Upper lobe of right lung (tissue), 1 donor: ENCODE results near the gene NDUFB10. TPM values are rescaled to one million over a fixed set of nuclear protein-coding genes. Genes with fewer than 3 reads are reported as not detected.

Experiments used
- ATAC-seq: fragments of 200-7000 bp; cut with Tn5 transposase; one replicate; pipeline ENCODE4 v1.9.1; 2020; ENCODE audit warnings: mild to moderate bottlenecking, moderate library complexity
- DNase-seq: peaks from one replicate; pipeline ENCODE4 v3.0.0-alpha.2; 2020
- H3K27ac ChIP-seq: fragments of 200-600 bp; one replicate; pipeline ENCODE4 v1.8.0; 2022
- H3K27me3 ChIP-seq: fragments of 200-600 bp; one replicate; pipeline ENCODE4 v1.8.0; 2022; ENCODE audit warnings: mild to moderate bottlenecking
- H3K36me3 ChIP-seq: fragments of 200-600 bp; one replicate; pipeline ENCODE4 v1.8.0; 2022
- H3K4me1 ChIP-seq: fragments of 200-600 bp; one replicate; pipeline ENCODE4 v1.8.0; 2022
- H3K4me3 ChIP-seq: fragments of 200-600 bp; one replicate; pipeline ENCODE4 v1.8.0; 2022; ENCODE audit warnings: mild to moderate bottlenecking
- H3K9me3 ChIP-seq: fragments of 200-600 bp; one replicate; pipeline ENCODE4 v1.8.0; 2022
- intact Hi-C: fragments of 100-400 bp; cut with DNase I; formaldehyde crosslinking; loops from one replicate; pipeline ENCODE4 v1.11.0; 2022
- total RNA-seq: library from RNA; stranded (reverse); fragmentation: NEBNext Ultra II Directional; extraction: Animal tissue kit (Norgen Biotek cat#: 25700); gene quantifications from one replicate; pipeline ENCODE4 v1.2.1, GENCODE V29; 2021
- TF ChIP-seq, protein P1 (sequence below): fragments of 200-600 bp; IDR thresholded peaks from one replicate; pipeline ENCODE4 v1.8.0; 2022; ENCODE audit warnings: antibody characterized with exemption
- donor health status: DM: no; HTN: yes; CAD: no; lungs with severe emphysema.

Gene NDUFB10
- total RNA-seq, 1 donor from 2014 or later, result 86.7 TPM

DNA sequence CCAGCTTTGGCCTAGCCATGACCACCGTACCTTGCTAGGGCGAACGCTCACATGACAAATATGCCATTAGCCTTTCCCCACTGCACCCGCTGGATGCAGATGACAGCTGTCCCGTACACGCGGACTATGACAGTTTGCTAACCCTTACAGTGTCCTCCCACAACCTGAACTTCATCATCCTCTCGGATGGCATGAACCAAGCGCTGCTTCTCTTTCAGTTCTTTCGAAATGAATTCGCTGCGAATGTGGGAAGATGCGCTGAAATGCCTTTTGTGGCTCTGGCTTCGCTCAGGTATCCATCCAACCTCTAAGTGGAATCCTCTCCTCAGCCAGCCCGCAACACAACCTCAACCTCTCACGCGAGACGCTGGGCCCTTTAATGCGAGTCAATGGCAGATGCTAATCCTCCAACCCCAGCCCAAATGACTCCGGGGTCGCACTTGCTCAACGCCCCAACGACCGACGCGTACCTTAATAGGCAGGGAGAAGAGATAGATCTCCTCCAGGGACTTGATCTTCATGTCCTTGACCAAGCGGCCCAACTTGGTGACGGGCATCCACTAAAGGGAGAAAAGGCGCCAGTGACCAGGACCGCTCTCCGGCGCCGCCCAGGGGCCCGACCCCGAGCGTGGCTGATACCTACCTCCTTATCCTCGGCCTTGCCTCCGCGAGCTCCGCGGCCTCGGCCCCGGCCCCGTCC, 4.6 kb downstream of the NDUFB10 start:
- Histone ChIP-seq H3K27ac (peak overlapping the region; percentile 98), H3K4me1 (peaks cover 26% of the 10 kb centered on the region), H3K9me3 (no peaks in the 10 kb centered on the region), H3K4me3 (peak overlapping the region; percentile 75), H3K36me3 (peaks cover 27% of the 10 kb centered on the region), H3K27me3 (no peaks in the 10 kb centered on the region)
- TF ChIP-seq, protein P1, sequence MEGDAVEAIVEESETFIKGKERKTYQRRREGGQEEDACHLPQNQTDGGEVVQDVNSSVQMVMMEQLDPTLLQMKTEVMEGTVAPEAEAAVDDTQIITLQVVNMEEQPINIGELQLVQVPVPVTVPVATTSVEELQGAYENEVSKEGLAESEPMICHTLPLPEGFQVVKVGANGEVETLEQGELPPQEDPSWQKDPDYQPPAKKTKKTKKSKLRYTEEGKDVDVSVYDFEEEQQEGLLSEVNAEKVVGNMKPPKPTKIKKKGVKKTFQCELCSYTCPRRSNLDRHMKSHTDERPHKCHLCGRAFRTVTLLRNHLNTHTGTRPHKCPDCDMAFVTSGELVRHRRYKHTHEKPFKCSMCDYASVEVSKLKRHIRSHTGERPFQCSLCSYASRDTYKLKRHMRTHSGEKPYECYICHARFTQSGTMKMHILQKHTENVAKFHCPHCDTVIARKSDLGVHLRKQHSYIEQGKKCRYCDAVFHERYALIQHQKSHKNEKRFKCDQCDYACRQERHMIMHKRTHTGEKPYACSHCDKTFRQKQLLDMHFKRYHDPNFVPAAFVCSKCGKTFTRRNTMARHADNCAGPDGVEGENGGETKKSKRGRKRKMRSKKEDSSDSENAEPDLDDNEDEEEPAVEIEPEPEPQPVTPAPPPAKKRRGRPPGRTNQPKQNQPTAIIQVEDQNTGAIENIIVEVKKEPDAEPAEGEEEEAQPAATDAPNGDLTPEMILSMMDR, result peak; percentile 8
- intact Hi-C loops, result no loop called here
- peak; percentile 0 for ATAC-seq
- DNase-seq, result no peak

DNA sequence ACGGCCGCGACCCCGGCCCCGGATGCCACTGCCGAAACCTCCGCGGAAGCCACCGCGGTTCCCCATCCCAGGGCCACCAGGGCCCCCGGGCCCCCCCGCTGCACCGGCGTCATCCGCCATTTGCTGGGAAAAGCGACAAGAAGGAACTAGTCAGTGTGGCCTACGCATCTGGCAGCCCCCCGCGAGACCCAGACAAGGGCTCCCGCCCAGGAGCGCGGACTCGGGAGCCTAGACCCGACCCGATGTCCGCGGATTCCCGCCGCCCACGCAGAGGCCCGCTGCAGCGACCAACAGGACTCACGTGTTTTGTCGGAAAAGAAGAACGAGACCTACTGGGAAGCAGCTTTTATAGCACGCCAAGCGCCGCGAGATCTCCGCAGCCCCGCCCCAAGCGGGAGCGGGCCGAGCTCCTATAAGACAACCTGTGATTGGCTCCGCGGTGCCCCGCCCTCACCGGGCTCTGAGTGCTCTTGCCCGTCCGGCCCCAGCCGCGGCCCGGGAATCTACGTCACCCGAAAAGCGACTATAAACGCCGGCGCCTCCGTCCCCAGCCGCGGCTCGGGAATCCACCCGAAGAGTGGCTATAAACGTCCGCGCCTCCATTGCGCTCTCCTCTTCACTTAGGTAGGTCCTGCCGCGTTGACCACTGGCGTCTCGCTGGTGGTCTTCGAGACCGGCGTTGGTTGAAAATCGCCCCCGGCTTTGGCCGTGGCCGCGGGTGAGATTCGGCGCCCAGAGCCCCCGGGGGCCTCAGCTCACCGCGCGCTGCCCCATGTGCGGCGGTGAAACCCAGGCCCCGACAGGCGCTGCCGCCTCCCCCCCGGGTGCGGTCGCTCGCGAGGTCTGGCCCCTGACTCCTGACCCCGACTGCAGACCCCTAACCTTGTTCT, 5.4 kb downstream of the NDUFB10 start, which contains the start of gene RPS2:
Gene RPS2 (minus strand): TSS at position 321 of the 890 bp plus-strand sequence. CDS start 201 bp downstream, at position 120.
- TF ChIP-seq, protein P1, result no peak
- Histone ChIP-seq H3K36me3 (peaks cover 27% of the 10 kb centered on the region), H3K9me3 (no peaks in the 10 kb centered on the region), H3K27me3 (no peaks in the 10 kb centered on the region), H3K4me3 (peak within 1 kb of the TSS; percentile 75), H3K27ac (peak within 1 kb of the TSS; percentile 98), H3K4me1 (peaks cover 24% of the 10 kb centered on the region)
- DNase-seq (peak; percentile 100), ATAC-seq (peak; percentile 97)
- intact Hi-C loops, result no loop called here

DNA sequence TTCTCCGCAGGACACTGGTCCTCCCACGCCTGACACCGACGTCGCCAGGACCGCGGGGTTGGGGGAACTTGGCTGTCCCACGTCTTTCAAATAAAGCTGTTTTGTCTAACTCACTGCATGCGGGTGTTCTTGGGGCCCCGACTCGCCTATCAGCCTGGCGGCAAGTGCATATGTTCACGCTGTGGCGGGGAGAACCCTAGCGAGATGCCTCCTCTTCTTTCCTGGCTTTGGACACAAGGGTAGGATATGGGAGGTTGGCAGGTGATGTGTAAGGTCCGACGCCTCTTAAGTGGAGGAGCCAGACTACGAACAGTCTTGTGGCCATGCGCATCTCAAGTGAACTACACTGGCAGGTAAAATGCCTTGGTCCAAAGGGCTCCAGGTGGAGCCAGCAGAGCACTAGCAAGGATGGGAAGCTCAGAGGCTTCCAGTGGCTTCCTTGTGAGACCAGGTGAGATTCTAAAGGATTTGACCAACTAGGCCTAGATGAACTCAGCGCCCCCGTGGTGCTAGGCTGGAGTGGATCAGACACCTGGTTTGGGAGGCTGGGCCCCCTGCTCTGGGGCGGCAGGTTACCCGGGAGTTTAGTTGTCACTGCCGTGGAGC, 6.2 kb downstream of the NDUFB10 start:
- DNase-seq, result peak; percentile 60
- Histone ChIP-seq H3K27me3 (no peaks in the 10 kb centered on the region), H3K4me1 (peaks cover 21% of the 10 kb centered on the region), H3K27ac (peak overlapping the region; percentile 98), H3K4me3 (peak overlapping the region; percentile 75), H3K9me3 (no peaks in the 10 kb centered on the region), H3K36me3 (peaks cover 26% of the 10 kb centered on the region)
- intact Hi-C loops, result no loop called here
- TF ChIP-seq, protein P1, result no peak
- no peak for ATAC-seq

DNA sequence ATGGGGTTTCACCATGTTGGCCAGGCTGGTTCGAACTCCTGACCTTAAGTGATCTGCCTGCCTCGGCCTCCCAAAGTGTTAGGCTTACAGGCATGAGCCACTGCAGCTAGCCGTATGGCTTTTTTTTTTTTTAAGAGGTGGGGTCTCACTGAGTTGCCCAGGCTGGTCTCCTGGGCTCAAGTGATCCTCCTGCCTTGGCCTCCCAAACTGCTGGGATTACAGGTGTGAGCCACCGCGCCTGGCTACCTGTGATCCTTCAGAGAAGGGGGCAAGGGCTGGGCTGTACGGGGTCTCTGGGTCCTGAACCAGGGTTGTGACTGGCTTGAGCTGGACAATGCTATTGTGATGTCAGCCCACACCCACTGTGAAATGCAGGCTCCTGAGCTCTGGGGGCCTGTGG, 7.1 kb downstream of the NDUFB10 start, which contains the start of gene RNF151:
Gene RNF151 (plus strand): TSS at position 397 of the 400 bp plus-strand sequence. CDS start 26 bp downstream, outside the sequence.
- Histone ChIP-seq H3K9me3 (no peaks in the 10 kb centered on the region), H3K36me3 (peaks cover 16% of the 10 kb centered on the region), H3K27ac (peak within 1 kb of the TSS; percentile 98), H3K27me3 (no peaks in the 10 kb centered on the region), H3K4me3 (peak within 1 kb of the TSS; percentile 75), H3K4me1 (peaks cover 19% of the 10 kb centered on the region)
- TF ChIP-seq, protein P1, result no peak
- no peak for DNase-seq
- intact Hi-C loops, result no loop called here
- no peak for ATAC-seq

DNA sequence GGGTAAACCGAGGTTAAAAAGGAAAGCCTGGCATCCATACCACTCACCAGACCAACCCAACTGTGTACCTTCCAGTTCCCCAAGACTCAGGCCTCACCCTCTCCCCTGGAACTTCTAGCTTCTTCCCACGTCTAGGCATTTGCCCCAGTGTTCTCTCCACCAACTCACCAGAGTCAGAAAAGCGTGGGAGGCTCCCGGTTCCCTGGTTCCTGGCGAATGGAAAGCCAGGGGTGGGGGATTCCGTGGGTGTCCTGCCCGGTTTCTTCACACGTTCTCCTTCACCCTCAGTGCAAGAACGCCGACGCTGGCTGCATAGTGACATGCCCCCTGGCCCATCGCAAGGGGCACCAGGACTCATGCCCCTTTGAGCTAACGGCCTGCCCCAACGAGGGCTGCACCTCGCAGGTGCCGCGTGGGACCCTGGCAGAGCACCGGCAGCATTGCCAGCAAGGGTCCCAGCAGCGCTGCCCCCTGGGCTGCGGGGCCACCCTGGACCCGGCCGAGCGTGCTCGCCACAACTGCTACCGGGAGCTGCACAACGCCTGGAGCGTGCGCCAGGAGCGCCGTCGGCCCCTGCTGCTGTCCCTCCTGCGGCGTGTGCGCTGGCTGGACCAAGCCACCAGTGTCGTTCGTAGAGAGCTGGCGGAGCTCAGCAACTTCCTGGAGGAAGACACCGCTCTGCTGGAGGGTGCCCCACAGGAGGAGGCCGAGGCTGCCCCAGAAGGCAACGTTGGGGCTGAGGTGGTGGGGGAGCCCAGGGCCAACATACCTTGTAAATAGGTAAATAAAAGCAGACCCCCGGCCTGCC, 9.0 kb downstream of the NDUFB10 start:
- TF ChIP-seq, protein P1, result no peak
- H3K4me3 ChIP-seq, result no peak overlapping the region
- no peaks in the 10 kb centered on the region for H3K9me3 ChIP-seq
- H3K36me3 ChIP-seq, result no peaks in the 10 kb centered on the region
- H3K4me1 ChIP-seq, result peaks cover 25% of the 10 kb centered on the region
- intact Hi-C loops, result no loop called here
- H3K27me3 ChIP-seq, result no peaks in the 10 kb centered on the region
- ATAC-seq, result no peak
- no peak overlapping the region for H3K27ac ChIP-seq
- DNase-seq, result no peak
